K562 (cell line): ENCODE measurements around the gene CD34. TPM values are rescaled to one million over a fixed set of nuclear protein-coding genes. Genes with fewer than 3 reads are reported as not detected.

Experiments used
- ATF1 ChIP-seq, 2 experiments: fragments of 450-650 bp in 1 of 2; IDR thresholded peaks; 2 replicates each; pipeline ENCODE4 v1.6.1; 2016; ENCODE audit warnings: missing compliant biosample characterization in 1 of 2, missing genetic modification characterization in 1 of 2
- RREB1 ChIP-seq: fragments of 250-450 bp; sonication (Bioruptor Pico); IDR thresholded peaks from 2 replicates; pipeline ENCODE4 v1.4.0; 2020
- THRA ChIP-seq: fragments of 450-650 bp; IDR thresholded peaks from 2 replicates; pipeline ENCODE4 v1.6.1; 2017; ENCODE audit warnings: mild to moderate bottlenecking, moderate library complexity
- ZHX1 ChIP-seq: fragments of 150-350 bp; conservative IDR thresholded peaks from 2 replicates; pipeline ENCODE4 v1.6.1; 2014; ENCODE audit warnings: low read length
- ZNF395 ChIP-seq: fragments of 200-800 bp; sonication (Bioruptor generic); IDR thresholded peaks from 2 replicates; pipeline ENCODE4 v1.6.1; 2017; ENCODE audit warnings: missing genetic modification characterization, missing compliant biosample characterization
- polyA plus RNA-seq, 8 experiments: library from polyadenylated mRNA; depleted of rRNA in 4 of 8; stranded (reverse) in 5 of 8; unstranded in 3 of 8; fragments of >200 nt; fragmentation: Nextera tagmentation in 2 of 8; fragmentation: Illumina TruSeq in 1 of 8; extraction: Ambion mirVana in 2 of 8; extraction: Trizol in 1 of 8; gene quantifications; 2 replicates each; pipeline versions ENCODE4 v1.2.1 to v1.2.3, GENCODE V29; 2011 to 2014; ENCODE audit warnings: inconsistent platforms in 1 of 8, missing spikeins in 1 of 8
- total RNA-seq, 7 experiments: library from RNA; depleted of rRNA in 6 of 7; stranded (reverse); fragments of >200 nt in 6 of 7; fragmentation: Illumina TruSeq in 2 of 7; extraction: Trizol in 2 of 7; gene quantifications; 2 replicates each; pipeline versions ENCODE4 v1.2.1 to v1.2.3, GENCODE V29; 2011 to 2021; ENCODE audit warnings: low replicate concordance in 1 of 7

CD34 gene
- total and polyA plus RNA-seq, 9 of the 15 experiments (the other 6 are each of a cell fraction or from before 2014, with no cell fraction given), result not detected

GRCh38 chr1:207885129-207886032, 25.5 kb downstream of the CD34 start (continued):
- TF ChIP-seq ZHX1 (0 out of 2 replicates have a peak, but pooled peaks have one; percentile 58), RREB1 (CRISPR knock-in tag) (no peak), THRA (no peak), ATF1 (CRISPR knock-in tag; IDR thresholded peaks at IDR 0.05) (no peak), ATF1 (tag; IDR thresholded peaks at IDR 0.05) (0 out of 2 replicates have a peak, but pooled peaks have one; percentile 17), ZNF395 (CRISPR knock-in tag) (0 out of 2 replicates have a peak, but pooled peaks have one; percentile 38)
